ENCODE data around the gene WASHC4.
"Not testable (repeated sequence)": the region's sequence is repeated elsewhere in the genome, so short reads cannot be mapped to it uniquely, and the experiment has no call there.

Gene WASHC4

GRCh38 chr12:105166736-105167135 is 59.2 kb downstream of the WASHC4 start:
- no peak for DNase-seq

GRCh38 chr12:105167346-105167745 is 59.8 kb downstream of the WASHC4 start:
- DNase-seq = no peak

- no peak for DNase-seq
These were observed 60.5 kb downstream of the WASHC4 start for GRCh38 chr12:105168006-105168405.

- no peak for DNase-seq
These were observed 62.6 kb downstream of the WASHC4 start for GRCh38 chr12:105170139-105170538.

- no peak for DNase-seq
These were observed 64.3 kb downstream of the WASHC4 start for GRCh38 chr12:105171691-105172436.

- DNase-seq = no peak
These were observed 68.0 kb downstream of the WASHC4 start for GRCh38 chr12:105175397-105175990.

- DNase-seq = no peak
These were observed 69.7 kb downstream of the WASHC4 start for GRCh38 chr12:105177208-105177607.

GRCh38 chr12:105179114-105179513 is 71.6 kb downstream of the WASHC4 start:
- not testable (repeated sequence) for DNase-seq

GRCh38 chr12:105183406-105183805 is 75.9 kb downstream of the WASHC4 start:
- not testable (repeated sequence) for DNase-seq

GRCh38 chr12:105183976-105184375 is 76.4 kb downstream of the WASHC4 start:
- not testable (repeated sequence) for DNase-seq

- DNase-seq = no peak
These were observed 81.8 kb downstream of the WASHC4 start for GRCh38 chr12:105189293-105189692.

GRCh38 chr12:105190530-105190929 is 83.0 kb downstream of the WASHC4 start:
- no peak for DNase-seq

- no peak for DNase-seq
These were observed 85.2 kb downstream of the WASHC4 start for GRCh38 chr12:105192624-105193225.

GRCh38 chr12:105194947-105195346 is 87.4 kb downstream of the WASHC4 start:
- no peak for DNase-seq

GRCh38 chr12:105196090-105196489 is 88.6 kb downstream of the WASHC4 start:
- no peak for DNase-seq

- no peak for DNase-seq
These were observed 91.4 kb downstream of the WASHC4 start for GRCh38 chr12:105198961-105199360.

GRCh38 chr12:105200385-105200784 is 92.9 kb downstream of the WASHC4 start:
- DNase-seq = no peak

- no peak for DNase-seq
These were observed 93.8 kb downstream of the WASHC4 start for GRCh38 chr12:105201299-105201698.

GRCh38 chr12:105202202-105202601 is 94.7 kb downstream of the WASHC4 start:
- no peak for DNase-seq

- DNase-seq = no peak
These were observed 96.6 kb downstream of the WASHC4 start for GRCh38 chr12:105204127-105204526.

- DNase-seq = no peak
These were observed 97.4 kb downstream of the WASHC4 start for GRCh38 chr12:105204916-105205315.

GRCh38 chr12:105205322-105206048 is 98.0 kb downstream of the WASHC4 start:
- DNase-seq = no peak

GRCh38 chr12:105206686-105207374 is 99.3 kb downstream of the WASHC4 start:
- DNase-seq = no peak

Measured in CD4-positive, alpha-beta T cell treated with Interleukin-12 subunit alpha and Interleukin-12 subunit beta, for 1 hour (primary cell).